Activated CD4-positive, alpha-beta T cell treated with anti-CD3 and anti-CD28 coated beads, Interleukin-2, amount 10 ng/mL, durations not matched to agents 24 days and 14 days (primary cell): ENCODE results near the gene PRDM16. TPM values are rescaled to one million over a fixed set of nuclear protein-coding genes. Genes with fewer than 3 reads are reported as not detected.
"Not testable (repeated sequence)": the region's sequence is repeated elsewhere in the genome, so short reads cannot be mapped to it uniquely, and the experiment has no call there.

ENCODE experiments used
- DNase-seq: peaks from one replicate; pipeline ENCODE4 v3.0.0; 2022
- H3K27ac Mint-ChIP-seq: one replicate; pipeline ENCODE4 v1.8.0; 2022; ENCODE audit warnings: mild to moderate bottlenecking, mixed read lengths
- H3K27me3 Mint-ChIP-seq: one replicate; pipeline ENCODE4 v1.8.0; 2022; ENCODE audit warnings: mixed read lengths
- H3K36me3 Mint-ChIP-seq: one replicate; pipeline ENCODE4 v1.8.0; 2022; ENCODE audit warnings: low read depth, mild to moderate bottlenecking, mixed read lengths
- H3K4me1 Mint-ChIP-seq: one replicate; pipeline ENCODE4 v1.8.0; 2021; ENCODE audit warnings: mixed read lengths
- H3K4me3 Mint-ChIP-seq: one replicate; pipeline ENCODE4 v1.8.0; 2022; ENCODE audit warnings: mild to moderate bottlenecking, moderate library complexity, mixed read lengths
- H3K9me3 Mint-ChIP-seq: one replicate; pipeline ENCODE4 v1.8.0; 2021; ENCODE audit warnings: mixed read lengths
- intact Hi-C: fragments of 100-400 bp; cut with micrococcal nuclease; formaldehyde crosslinking; loops from one replicate; pipeline ENCODE4 v1.15.1; 2023
- total RNA-seq: library from RNA; stranded (reverse); gene quantifications from 2 replicates; pipeline ENCODE4 v1.2.3, GENCODE V29; 2022

The PRDM16 gene
- total RNA-seq, 1 donor from 2014 or later, result not detected

- no peaks in the 10 kb centered on the region for H3K27me3 Mint-ChIP-seq
- H3K4me3 Mint-ChIP-seq, result no peak overlapping the region
- no peak overlapping the region for H3K27ac Mint-ChIP-seq
- H3K4me1 Mint-ChIP-seq, result no peaks in the 10 kb centered on the region
- intact Hi-C loops, result no loop called here
- no peaks in the 10 kb centered on the region for H3K9me3 Mint-ChIP-seq
- no peak for DNase-seq
- no peaks in the 10 kb centered on the region for H3K36me3 Mint-ChIP-seq
Measured at GRCh38 chr1:3234956-3235355, 166.0 kb downstream of the PRDM16 start.

GRCh38 chr1:3235496-3235895 is 166.5 kb downstream of the PRDM16 start:
- intact Hi-C loops, result no loop called here
- no peak overlapping the region for H3K4me3 Mint-ChIP-seq
- H3K4me1 Mint-ChIP-seq, result no peaks in the 10 kb centered on the region
- H3K9me3 Mint-ChIP-seq, result no peaks in the 10 kb centered on the region
- H3K36me3 Mint-ChIP-seq, result no peaks in the 10 kb centered on the region
- DNase-seq, result no peak
- H3K27ac Mint-ChIP-seq, result no peak overlapping the region
- H3K27me3 Mint-ChIP-seq, result no peaks in the 10 kb centered on the region

GRCh38 chr1:3236361-3236760 is 167.4 kb downstream of the PRDM16 start:
- intact Hi-C loops, result no loop called here
- H3K27me3 Mint-ChIP-seq, result no peaks in the 10 kb centered on the region
- no peaks in the 10 kb centered on the region for H3K9me3 Mint-ChIP-seq

GRCh38 chr1:3236955-3237354 is 168.0 kb downstream of the PRDM16 start:
- intact Hi-C loops, result no loop called here
- no peaks in the 10 kb centered on the region for H3K27me3 Mint-ChIP-seq
- DNase-seq, result no peak
- no peak overlapping the region for H3K4me3 Mint-ChIP-seq
- H3K4me1 Mint-ChIP-seq, result no peaks in the 10 kb centered on the region
- no peaks in the 10 kb centered on the region for H3K36me3 Mint-ChIP-seq
- H3K9me3 Mint-ChIP-seq, result no peaks in the 10 kb centered on the region
- H3K27ac Mint-ChIP-seq, result no peak overlapping the region

More at GRCh38 chr1:3236361-3236760, 167.4 kb downstream of the PRDM16 start:
- no peaks in the 10 kb centered on the region for H3K4me1 Mint-ChIP-seq
- no peak overlapping the region for H3K27ac Mint-ChIP-seq
- DNase-seq, result no peak
- H3K4me3 Mint-ChIP-seq, result no peak overlapping the region
- H3K36me3 Mint-ChIP-seq, result no peaks in the 10 kb centered on the region

GRCh38 chr1:3237570-3237969 is 168.6 kb downstream of the PRDM16 start:
- H3K9me3 Mint-ChIP-seq, result no peaks in the 10 kb centered on the region
- H3K27ac Mint-ChIP-seq, result no peak overlapping the region
- intact Hi-C loops, result no loop called here
- no peak overlapping the region for H3K4me3 Mint-ChIP-seq
- no peaks in the 10 kb centered on the region for H3K4me1 Mint-ChIP-seq
- no peaks in the 10 kb centered on the region for H3K27me3 Mint-ChIP-seq
- H3K36me3 Mint-ChIP-seq, result no peaks in the 10 kb centered on the region
- DNase-seq, result no peak

GRCh38 chr1:3237994-3238702 is 169.1 kb downstream of the PRDM16 start:
- intact Hi-C loops, result no loop called here
- Mint-ChIP-seq H3K36me3 (no peaks in the 10 kb centered on the region), H3K4me3 (no peak overlapping the region), H3K27ac (no peak overlapping the region), H3K27me3 (no peaks in the 10 kb centered on the region), H3K4me1 (no peaks in the 10 kb centered on the region), H3K9me3 (no peaks in the 10 kb centered on the region)
- no peak for DNase-seq

GRCh38 chr1:3238703-3239278 is 169.8 kb downstream of the PRDM16 start:
- intact Hi-C loops, result no loop called here
- H3K27ac Mint-ChIP-seq, result no peak overlapping the region

GRCh38 chr1:3239991-3240390 is 171.0 kb downstream of the PRDM16 start:
- DNase-seq, H3K9me3 Mint-ChIP-seq, H3K27ac Mint-ChIP-seq, H3K4me1 Mint-ChIP-seq, H3K36me3 Mint-ChIP-seq, H3K4me3 Mint-ChIP-seq, H3K27me3 Mint-ChIP-seq, intact Hi-C loops: not testable (repeated sequence)

More at GRCh38 chr1:3238703-3239278, 169.8 kb downstream of the PRDM16 start:
- Mint-ChIP-seq H3K4me1 (no peaks in the 10 kb centered on the region), H3K36me3 (no peaks in the 10 kb centered on the region), H3K27me3 (no peaks in the 10 kb centered on the region), H3K4me3 (no peak overlapping the region), H3K9me3 (no peaks in the 10 kb centered on the region)
- no peak for DNase-seq

GRCh38 chr1:3240524-3241235 is 171.7 kb downstream of the PRDM16 start:
- no peak overlapping the region for H3K4me3 Mint-ChIP-seq
- H3K9me3 Mint-ChIP-seq, result no peaks in the 10 kb centered on the region
- H3K27ac Mint-ChIP-seq, result no peak overlapping the region
- no peak for DNase-seq
- intact Hi-C loops, result no loop called here
- H3K36me3 Mint-ChIP-seq, result no peaks in the 10 kb centered on the region
- H3K27me3 Mint-ChIP-seq, result no peaks in the 10 kb centered on the region
- H3K4me1 Mint-ChIP-seq, result no peaks in the 10 kb centered on the region

- Mint-ChIP-seq H3K4me3 (no peak overlapping the region), H3K27ac (no peak overlapping the region), H3K9me3 (no peaks in the 10 kb centered on the region), H3K36me3 (no peaks in the 10 kb centered on the region), H3K4me1 (no peaks in the 10 kb centered on the region), H3K27me3 (no peaks in the 10 kb centered on the region)
- intact Hi-C loops, result no loop called here
- DNase-seq, result no peak
Measured at GRCh38 chr1:3241236-3241550, 172.2 kb downstream of the PRDM16 start.

GRCh38 chr1:3241673-3242407 is 172.8 kb downstream of the PRDM16 start:
- Mint-ChIP-seq H3K4me3 (no peak overlapping the region), H3K27ac (no peak overlapping the region), H3K27me3 (no peaks in the 10 kb centered on the region), H3K36me3 (no peaks in the 10 kb centered on the region), H3K9me3 (no peaks in the 10 kb centered on the region), H3K4me1 (no peaks in the 10 kb centered on the region)
- intact Hi-C loops, result no loop called here
- DNase-seq, result no peak

- no peaks in the 10 kb centered on the region for H3K9me3 Mint-ChIP-seq
- no peaks in the 10 kb centered on the region for H3K36me3 Mint-ChIP-seq
- intact Hi-C loops, result no loop called here
- no peaks in the 10 kb centered on the region for H3K27me3 Mint-ChIP-seq
- no peak for DNase-seq
- H3K27ac Mint-ChIP-seq, result no peak overlapping the region
- H3K4me3 Mint-ChIP-seq, result no peak overlapping the region
- no peaks in the 10 kb centered on the region for H3K4me1 Mint-ChIP-seq
Measured at GRCh38 chr1:3242408-3243260, 173.6 kb downstream of the PRDM16 start.

GRCh38 chr1:3243304-3243703 is 174.3 kb downstream of the PRDM16 start:
- H3K36me3 Mint-ChIP-seq, result no peaks in the 10 kb centered on the region
- H3K9me3 Mint-ChIP-seq, result no peaks in the 10 kb centered on the region
- H3K4me1 Mint-ChIP-seq, result no peaks in the 10 kb centered on the region
- H3K27me3 Mint-ChIP-seq, result peaks cover 2% of the 10 kb centered on the region
- intact Hi-C loops, result no loop called here
- H3K27ac Mint-ChIP-seq, result no peak overlapping the region
- H3K4me3 Mint-ChIP-seq, result no peak overlapping the region
- no peak for DNase-seq
